ENCODE data around the gene AQP1.

AQP1 gene

GRCh38 chr7:30974605-30975255 is 63.1 kb downstream of the AQP1 start:
- peak; percentile 9 for DNase-seq (ENCODE audit: low read depth)
